ENCODE data around the gene SRMS.
A peak's percentile ranks its signal among the peaks of the same experiment; 100 is the strongest.
"Not testable (repeated sequence)": the region's sequence is repeated elsewhere in the genome, so short reads cannot be mapped to it uniquely, and the experiment has no call there.

Gene SRMS

GRCh38 chr20:63522091-63522868 lies 25.3 kb downstream of the SRMS start:
- DNase-seq (ENCODE audit: low read depth in 3 of 3): no peak

- no peak for DNase-seq (ENCODE audit: low read depth in 3 of 3)
These were observed 25.9 kb downstream of the SRMS start for GRCh38 chr20:63521602-63522001.

- peak; percentile 40 to 59 (median 46) for DNase-seq (ENCODE audit: low read depth in 3 of 3)
These were observed 26.5 kb downstream of the SRMS start for GRCh38 chr20:63520934-63521601.

- DNase-seq (ENCODE audit: low read depth in 3 of 3): peak; percentile 75 to 84 (median 76)
These were observed 27.0 kb downstream of the SRMS start, which contains the start of gene PPDPF for GRCh38 chr20:63520504-63520933. Gene PPDPF (plus strand): TSS chr20:63520765. CDS start chr20:63521309, 544 bp downstream.

DNA sequence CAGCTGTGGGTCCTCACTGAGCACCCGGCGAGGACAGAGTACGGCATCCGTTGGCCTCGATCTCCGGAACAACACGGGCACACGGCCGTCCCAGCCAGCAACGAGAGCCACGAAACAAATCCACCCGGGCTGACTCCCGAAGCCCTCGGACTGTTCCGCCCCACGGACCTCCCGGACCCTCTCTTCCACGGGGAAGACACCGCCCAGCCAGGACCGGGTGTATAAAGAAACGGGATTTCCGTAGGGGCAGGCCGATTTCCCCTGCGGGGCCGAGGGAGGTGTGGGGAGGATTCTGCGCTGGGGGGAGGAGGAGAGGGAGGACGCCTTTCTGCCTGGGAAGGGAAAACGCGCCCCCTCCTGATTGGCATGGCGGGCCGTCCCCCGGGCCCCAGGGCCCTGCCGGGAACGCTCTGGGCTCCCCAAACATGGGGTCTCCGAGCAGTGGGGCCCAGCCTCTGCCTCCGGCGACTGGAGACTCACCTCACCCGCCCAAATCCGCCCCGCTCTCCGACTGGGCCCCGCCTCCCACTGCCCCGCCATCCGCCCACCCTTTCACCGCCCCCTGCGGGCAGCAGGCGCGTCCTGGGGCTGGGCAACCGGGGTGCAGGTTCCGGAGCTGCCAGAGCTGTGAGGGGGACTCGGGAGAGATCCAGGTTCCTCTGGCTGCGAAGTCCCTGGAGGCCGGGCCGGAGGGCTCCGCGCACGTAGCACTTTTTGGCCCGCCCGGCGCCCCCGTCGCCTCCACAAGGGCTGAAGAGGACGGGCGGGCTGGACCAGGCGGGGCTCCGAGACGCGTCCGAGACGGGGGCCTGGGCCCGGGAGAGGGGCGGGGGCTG lies 27.7 kb downstream of the SRMS start:
- peak in 2 of 3 experiments; percentile 38 to 42 for DNase-seq (ENCODE audit: low read depth in 3 of 3)

- no peak for DNase-seq (ENCODE audit: low read depth in 3 of 3)
These were observed 28.4 kb downstream of the SRMS start for GRCh38 chr20:63518946-63519667.

DNA sequence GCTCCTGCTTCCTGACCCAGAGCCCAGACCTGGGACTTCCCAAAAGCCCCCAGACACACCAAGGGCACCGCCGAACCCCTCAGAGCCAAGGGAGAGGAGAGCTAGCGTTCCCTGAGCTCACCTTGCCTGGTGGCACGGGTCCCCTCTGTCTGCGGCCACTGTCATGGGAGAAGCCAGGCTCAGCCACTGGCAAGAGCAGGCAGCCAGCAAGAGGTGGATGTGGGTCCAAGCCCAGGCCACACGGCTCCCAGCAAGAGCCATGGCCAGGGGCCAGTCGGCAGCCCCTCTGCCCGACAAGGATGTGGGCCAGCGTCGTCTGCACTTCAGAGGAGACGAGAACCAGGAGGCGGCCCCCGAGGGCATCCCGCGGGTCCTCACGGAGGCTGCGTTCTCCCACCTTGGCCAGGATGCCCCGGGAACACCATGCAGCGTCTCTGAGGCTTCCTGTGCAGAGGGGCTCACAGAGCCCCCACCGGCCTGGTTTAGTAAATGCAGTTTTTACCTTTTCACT lies 29.1 kb downstream of the SRMS start:
- no peak for DNase-seq (ENCODE audit: low read depth in 3 of 3)

GRCh38 chr20:63517376-63518309 lies 29.9 kb downstream of the SRMS start:
- DNase-seq (ENCODE audit: low read depth in 3 of 3): no peak

GRCh38 chr20:63514520-63514919 lies 33.0 kb downstream of the SRMS start:
- DNase-seq (ENCODE audit: low read depth in 3 of 3): not testable (repeated sequence)

- DNase-seq (ENCODE audit: low read depth in 3 of 3): no peak
These were observed 34.3 kb downstream of the SRMS start for GRCh38 chr20:63513207-63513606.

DNA sequence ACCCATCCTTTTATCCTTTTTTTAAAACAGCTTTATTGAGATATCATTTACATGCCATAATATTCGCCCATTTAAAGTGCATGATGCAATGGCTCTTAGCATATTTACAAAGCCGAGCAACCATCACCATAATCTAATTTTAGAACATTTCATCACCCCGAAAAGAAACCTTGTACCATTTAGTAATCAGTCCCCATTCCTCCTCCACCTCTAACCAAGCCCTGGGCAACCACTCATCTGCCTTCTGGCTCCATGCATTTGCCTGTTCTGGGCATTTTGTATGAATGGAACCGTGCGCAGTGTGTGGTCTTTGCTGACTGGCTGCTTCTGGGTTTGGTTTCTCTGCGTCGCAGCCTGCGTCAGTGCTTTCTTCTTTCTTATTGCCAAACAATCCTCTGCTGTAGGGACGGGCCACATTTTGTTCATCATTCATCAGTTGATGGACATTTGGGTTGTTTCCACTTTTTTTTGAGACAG lies 38.4 kb downstream of the SRMS start:
- DNase-seq (ENCODE audit: low read depth in 3 of 3): no peak

- DNase-seq (ENCODE audit: low read depth in 3 of 3): no peak
These were observed 39.3 kb downstream of the SRMS start for GRCh38 chr20:63508072-63508768.

- no peak for DNase-seq (ENCODE audit: low read depth in 3 of 3)
These were observed 40.3 kb downstream of the SRMS start for GRCh38 chr20:63507083-63507743.

DNA sequence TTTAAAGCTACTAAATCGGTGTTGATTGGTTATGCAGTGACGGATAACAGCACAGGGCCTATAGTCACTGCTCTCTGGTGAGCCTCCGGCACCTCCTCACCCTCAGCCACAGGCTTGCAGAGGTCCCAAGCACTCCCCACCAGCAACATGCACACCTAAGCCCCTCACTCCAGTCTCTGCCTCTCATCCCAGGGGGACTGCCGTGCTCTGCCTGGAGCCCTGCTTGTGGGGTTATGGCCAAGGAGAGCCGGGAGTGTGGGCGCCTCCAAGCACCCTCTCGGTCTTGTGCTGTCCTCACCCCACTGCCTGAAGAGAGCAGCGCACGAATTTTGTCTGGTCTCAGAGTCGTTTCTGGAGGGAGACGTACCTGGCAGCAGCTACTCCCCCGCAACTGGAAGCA lies 41.8 kb downstream of the SRMS start:
- no peak for DNase-seq (ENCODE audit: low read depth in 3 of 3)

GRCh38 chr20:63505281-63505680 lies 42.3 kb downstream of the SRMS start:
- DNase-seq (ENCODE audit: low read depth in 3 of 3): no peak

GRCh38 chr20:63504642-63505041 lies 42.9 kb downstream of the SRMS start:
- DNase-seq (ENCODE audit: low read depth in 3 of 3): no peak

GRCh38 chr20:63503524-63503923 lies 44.0 kb downstream of the SRMS start:
- DNase-seq (ENCODE audit: low read depth in 3 of 3): no peak

DNA sequence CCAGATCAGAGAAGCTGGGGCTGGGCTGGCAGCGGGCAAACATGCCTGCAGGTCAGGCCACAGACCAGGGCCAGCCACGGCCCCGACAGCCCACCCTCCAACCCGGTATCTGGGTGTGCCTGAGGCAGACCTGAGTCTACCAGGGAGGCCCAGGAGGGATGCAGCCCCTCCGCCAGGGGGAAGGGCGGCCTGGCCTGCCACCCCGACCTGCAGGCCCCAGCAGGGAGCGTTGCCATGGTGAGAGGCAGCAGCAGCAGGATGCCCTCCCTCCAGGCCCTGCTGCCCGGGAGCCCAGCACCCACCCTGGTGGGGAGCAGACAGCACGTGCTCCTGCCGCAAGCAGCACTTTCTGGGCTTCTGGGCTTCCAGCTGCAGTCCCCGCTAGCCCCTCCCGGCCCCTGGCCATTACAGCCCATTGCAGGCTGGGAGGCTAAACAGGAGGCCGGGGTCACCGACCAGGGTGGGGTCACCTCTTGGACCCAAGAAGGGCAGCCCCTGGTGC lies 44.8 kb downstream of the SRMS start:
- DNase-seq (ENCODE audit: low read depth in 3 of 3): no peak

All from stimulated activated CD4-positive, alpha-beta T cell treated with anti-CD3 and anti-CD28 coated beads, TNF-alpha, amount 100 ng/mL, for 4 hours (primary cell).